ENCODE results near the gene UGT1A6.
A peak's percentile ranks its signal among the peaks of the same experiment; 100 is the strongest.

Gene UGT1A6

GRCh38 chr2:233803292-233803911 lies 110.7 kb downstream of the UGT1A6 start:
- no peak for DNase-seq

GRCh38 chr2:233803994-233804393 lies 111.3 kb downstream of the UGT1A6 start:
- DNase-seq = peak; percentile 4

GRCh38 chr2:233807215-233807865 lies 114.7 kb downstream of the UGT1A6 start:
- DNase-seq = peak; percentile 4

GRCh38 chr2:233807966-233808935 lies 115.6 kb downstream of the UGT1A6 start:
- DNase-seq = peak; percentile 3

GRCh38 chr2:233810385-233810784 lies 117.7 kb downstream of the UGT1A6 start:
- peak; percentile 6 for DNase-seq

- DNase-seq = peak; percentile 4
Observed at GRCh38 chr2:233811087-233811486, 118.4 kb downstream of the UGT1A6 start.

GRCh38 chr2:233811732-233812131 lies 119.0 kb downstream of the UGT1A6 start:
- DNase-seq = peak; percentile 4

- no peak for DNase-seq
Observed at GRCh38 chr2:233813236-233814055, 120.8 kb downstream of the UGT1A6 start.

- DNase-seq = no peak
Observed at GRCh38 chr2:233814056-233814835, 121.6 kb downstream of the UGT1A6 start.

GRCh38 chr2:233815861-233816260 lies 123.2 kb downstream of the UGT1A6 start:
- no peak for DNase-seq

GRCh38 chr2:233816334-233816733 lies 123.6 kb downstream of the UGT1A6 start:
- DNase-seq = no peak

GRCh38 chr2:233816771-233817170 lies 124.1 kb downstream of the UGT1A6 start:
- no peak for DNase-seq

GRCh38 chr2:233817361-233817911 lies 124.7 kb downstream of the UGT1A6 start:
- DNase-seq = no peak

- no peak for DNase-seq
Observed at GRCh38 chr2:233817995-233818638, 125.4 kb downstream of the UGT1A6 start.

GRCh38 chr2:233818639-233819621 lies 126.2 kb downstream of the UGT1A6 start:
- no peak for DNase-seq

- DNase-seq = no peak
Observed at GRCh38 chr2:233819884-233820773, 127.4 kb downstream of the UGT1A6 start.

GRCh38 chr2:233820774-233821105 lies 128.1 kb downstream of the UGT1A6 start:
- no peak for DNase-seq

GRCh38 chr2:233821196-233821595 lies 128.5 kb downstream of the UGT1A6 start:
- no peak for DNase-seq

GRCh38 chr2:233821709-233822100 lies 129.0 kb downstream of the UGT1A6 start:
- no peak for DNase-seq
